Prostate gland (tissue), 2 donors: Measurements from ENCODE around the gene IGF2.

Source experiments
- CTCF ChIP-seq, 4 experiments: fragments of 200-600 bp in 2 of 4; fragments of 450-650 bp in 2 of 4; sonication (generic) in 2 of 4; IDR thresholded peaks; 1 replicate in 3 of 4; 2 replicates in 1 of 4; pipeline ENCODE4 v1.5.1; 2016 to 2019; ENCODE audit warnings: antibody characterized with exemption in 4 of 4, mild to moderate bottlenecking in 2 of 4, moderate library complexity in 2 of 4
- POLR2A ChIP-seq: fragments of 450-650 bp; IDR thresholded peaks from one replicate; pipeline ENCODE4 v1.6.1; 2016; ENCODE audit warnings: antibody characterized with exemption, mild to moderate bottlenecking
- POLR2AphosphoS5 ChIP-seq: sonication (generic); formaldehyde crosslinking; IDR thresholded peaks from one replicate; pipeline ENCODE4 v1.6.1; 2017; ENCODE audit warnings: antibody characterized with exemption

- no peak for TF ChIP-seq POLR2A
- no peak for TF ChIP-seq CTCF (IDR thresholded peaks at IDR 0.05)
- no peak for TF ChIP-seq POLR2AphosphoS5
These were observed 24.3 kb upstream of the IGF2 start for GRCh38 chr11:2163428-2163978.
